ENCODE measurements around the gene CTNNB1. TPM values are rescaled to one million over a fixed set of nuclear protein-coding genes. Genes with fewer than 3 reads are reported as not detected.

Gene CTNNB1
- total and polyA plus RNA-seq, 2 of the 4 experiments (the other 2 are of a cell fraction) = 364 to 1,677 TPM

GRCh38 chr3:41158947-41159346 is 40.4 kb upstream of the CTNNB1 start:
- intact Hi-C loops (cut with micrococcal nuclease) = no loop called here
- BruUV-seq (replicated peaks) = no TSS peak
- no peak overlapping the region for H3K14ac ChIP-seq (replicated peaks; ENCODE audit: low read depth, low read length)
- WGBS, 2 experiments (ENCODE audit: extremely low coverage in 2 of 2, insufficient read length in 1 of 2) = no CpG with 5 or more reads among the region's 1 CpG
- no peak overlapping the region for H3K18ac ChIP-seq (ENCODE audit: low read depth, low read length)
- CTCF ChIA-PET = no interaction called here
- H2AFZ ChIP-seq (replicated peaks; ENCODE audit: low read length, poor library complexity) = no peak overlapping the region
- H3K9me1 ChIP-seq (ENCODE audit: insufficient read depth, low read length) = no peaks in the 10 kb centered on the region
- H3K4me1 ChIP-seq (ENCODE audit: control insufficient read depth, insufficient read depth, low read length) = no peaks in the 10 kb centered on the region
- H4K91ac ChIP-seq (ENCODE audit: insufficient read depth, low read depth, low read length) = no peak overlapping the region
- H2AK9ac ChIP-seq (replicated peaks; ENCODE audit: low read depth, low read length, poor library complexity) = no peak overlapping the region
- no peak for TF ChIP-seq RCOR1 (IDR thresholded peaks at IDR 0.05; ENCODE audit: insufficient replicate concordance, low read length)
- no peak for TF ChIP-seq CEBPB (IDR thresholded peaks at IDR 0.05; ENCODE audit: low read depth, low read length)
- TF ChIP-seq CHD1 (IDR thresholded peaks at IDR 0.05; ENCODE audit: low read depth, low read length) = no peak
- no peak for TF ChIP-seq USF2 (IDR thresholded peaks at IDR 0.05; ENCODE audit: low read depth, low read length)
- no peak for TF ChIP-seq RFX5 (IDR thresholded peaks at IDR 0.05; ENCODE audit: low read depth, low read length)
- TF ChIP-seq ELK1 (IDR thresholded peaks at IDR 0.05; ENCODE audit: borderline replicate concordance, low read depth, low read length) = no peak
- no peak for TF ChIP-seq MXI1 (IDR thresholded peaks at IDR 0.05; ENCODE audit: borderline replicate concordance, low read depth, low read length)
- no peak for TF ChIP-seq CTCF (conservative IDR thresholded peaks at IDR 0.05; ENCODE audit: low read depth, low read length)
- no peak for TF ChIP-seq BHLHE40 (IDR thresholded peaks at IDR 0.05; ENCODE audit: low read depth, low read length)
- TF ChIP-seq POLR2A (IDR thresholded peaks at IDR 0.05; ENCODE audit: low read depth, low read length) = no peak
- no peak for TF ChIP-seq NFE2L2 (IDR thresholded peaks at IDR 0.05; ENCODE audit: low read depth, low read length)
- no peak for TF ChIP-seq MAFK (IDR thresholded peaks at IDR 0.05; ENCODE audit: low read depth, low read length)
- TF ChIP-seq FOS (IDR thresholded peaks at IDR 0.05; ENCODE audit: low read depth, low read length) = no peak
- TF ChIP-seq RAD21 (IDR thresholded peaks at IDR 0.05; ENCODE audit: low read length) = no peak
- TF ChIP-seq MAZ (IDR thresholded peaks at IDR 0.05; ENCODE audit: borderline replicate concordance, low read depth, low read length) = no peak
- no peak overlapping the region for H2BK20ac ChIP-seq (ENCODE audit: low read depth, low read length)
- H3K23ac ChIP-seq (ENCODE audit: low read depth, low read length) = no peak overlapping the region
- no peaks in the 10 kb centered on the region for H3K27me3 ChIP-seq (ENCODE audit: control insufficient read depth, insufficient read depth, low read length)
- H3K36me3 ChIP-seq (ENCODE audit: control insufficient read depth, insufficient read depth, low read length) = no peaks in the 10 kb centered on the region
- H2AK5ac ChIP-seq (ENCODE audit: low read depth, low read length) = no peak overlapping the region
- H4K20me1 ChIP-seq (ENCODE audit: insufficient read depth, low read length) = no peaks in the 10 kb centered on the region
- H3K9ac ChIP-seq (ENCODE audit: low read depth, low read length) = no peak overlapping the region
- DNase-seq (no peak), ATAC-seq (ENCODE audit: low read depth) (no peak)
- H2BK15ac ChIP-seq (ENCODE audit: low read depth, low read length) = no peak overlapping the region
- in situ Hi-C loops (cut with MboI; ENCODE audit: low sequenced_read_pairs) = no loop called here
- POLR2A ChIA-PET (ENCODE audit: unreplicated experiment) = no interaction called here
- H4K8ac ChIP-seq (ENCODE audit: low read depth in 2 of 2, low read length in 2 of 2) = no peak overlapping the region
- H3K4me3 ChIP-seq (ENCODE audit: insufficient read depth, low read depth, low read length) = no peak overlapping the region
- H3K9me3 ChIP-seq (ENCODE audit: control insufficient read depth, insufficient read depth, low read length) = no peaks in the 10 kb centered on the region
- H3K27ac ChIP-seq (ENCODE audit: insufficient read depth, low read length) = no peak overlapping the region
- dilution Hi-C loops (cut with HindIII; ENCODE audit: low sequenced_read_pairs, unreplicated experiment) = no loop called here
- no peak overlapping the region for H3K4me2 ChIP-seq (ENCODE audit: low read depth, low read length)
- no peak overlapping the region for H2BK120ac ChIP-seq (ENCODE audit: low read depth, low read length)
- H3K79me1 ChIP-seq (ENCODE audit: low read depth in 1 of 2, low read length in 2 of 2) = no peaks in the 10 kb centered on the region
- no peak overlapping the region for H2BK5ac ChIP-seq (ENCODE audit: low read depth, low read length, poor library complexity, severe bottlenecking)
- H3K4ac ChIP-seq (ENCODE audit: low read depth, low read length) = no peak overlapping the region
- H3K56ac ChIP-seq (ENCODE audit: extremely low read depth, insufficient read depth, low read length) = no peak overlapping the region
- no peak overlapping the region for H4K5ac ChIP-seq (ENCODE audit: low read depth, low read length)
